ENCODE data around the gene CPLX4. TPM values are rescaled to one million over a fixed set of nuclear protein-coding genes. Genes with fewer than 3 reads are reported as not detected.

CPLX4 gene
- total RNA-seq, 2 donors from 2014 or later, result not detected

GRCh38 chr18:59357928-59358327, 39.5 kb upstream of the CPLX4 start:
- DNase-seq (ENCODE audit: low spot score) (no peak), ATAC-seq (ENCODE audit: insufficient number of reproducible peaks, low FRiP score, low read depth) (peak; percentile 46)
- Histone ChIP-seq H3K4me1 (ENCODE audit: control insufficient read depth in 1 of 2, low read depth in 2 of 2) (peaks cover 13 to 34% of the 10 kb centered on the region in 2 donors), H3K4me3 (peak overlapping the region; percentile 98), H3K9me3 (no peaks in the 10 kb centered on the region), H3K36me3 (peaks cover 8% of the 10 kb centered on the region), H3K27me3 (replicated peaks; ENCODE audit: insufficient read depth) (no peaks in the 10 kb centered on the region), H3K27ac (peak overlapping the region; percentile 81 to 86)
- no peak for TF ChIP-seq CTCF (IDR thresholded peaks at IDR 0.05)

- H3K36me3 ChIP-seq, result peaks cover 26% of the 10 kb centered on the region
- H3K4me1 ChIP-seq (ENCODE audit: control insufficient read depth in 1 of 2, low read depth in 2 of 2), result peaks cover 6 to 25% of the 10 kb centered on the region in 2 donors
- H3K9me3 ChIP-seq, result no peaks in the 10 kb centered on the region
- no peak for TF ChIP-seq CTCF (IDR thresholded peaks at IDR 0.05)
- no peaks in the 10 kb centered on the region for H3K27me3 ChIP-seq (replicated peaks; ENCODE audit: insufficient read depth)
- ATAC-seq (ENCODE audit: insufficient number of reproducible peaks, low FRiP score, low read depth) (no peak), DNase-seq (ENCODE audit: low spot score) (no peak)
- H3K4me3 ChIP-seq, result no peak overlapping the region
- no peak overlapping the region for H3K27ac ChIP-seq
These were observed 36.3 kb upstream of the CPLX4 start for GRCh38 chr18:59354731-59355130.

- no peak for ATAC-seq (ENCODE audit: insufficient number of reproducible peaks, low FRiP score, low read depth)
- peaks cover 26% of the 10 kb centered on the region for H3K36me3 ChIP-seq
These were observed 34.7 kb upstream of the CPLX4 start for GRCh38 chr18:59353079-59353680.

GRCh38 chr18:59352250-59352855, 33.9 kb upstream of the CPLX4 start:
- H3K36me3 ChIP-seq, result peaks cover 26% of the 10 kb centered on the region
- ATAC-seq (ENCODE audit: insufficient number of reproducible peaks, low FRiP score, low read depth) (no peak), DNase-seq (ENCODE audit: low spot score) (no peak)

More at GRCh38 chr18:59353079-59353680, 34.7 kb upstream of the CPLX4 start:
- Histone ChIP-seq H3K4me1 (ENCODE audit: control insufficient read depth in 1 of 2, low read depth in 2 of 2) (peaks cover 6 to 18% of the 10 kb centered on the region in 2 donors), H3K27me3 (replicated peaks; ENCODE audit: insufficient read depth) (no peaks in the 10 kb centered on the region), H3K27ac (no peak overlapping the region), H3K9me3 (no peaks in the 10 kb centered on the region), H3K4me3 (no peak overlapping the region)
- DNase-seq (ENCODE audit: low spot score), result no peak
- TF ChIP-seq CTCF (IDR thresholded peaks at IDR 0.05), result no peak

More at GRCh38 chr18:59352250-59352855, 33.9 kb upstream of the CPLX4 start:
- no peak for TF ChIP-seq CTCF (IDR thresholded peaks at IDR 0.05)
- no peaks in the 10 kb centered on the region for H3K9me3 ChIP-seq
- H3K4me1 ChIP-seq (ENCODE audit: control insufficient read depth in 1 of 2, low read depth in 2 of 2), result peaks cover 3 to 10% of the 10 kb centered on the region in 2 donors
- no peak overlapping the region for H3K27ac ChIP-seq
- H3K4me3 ChIP-seq, result no peak overlapping the region
- no peaks in the 10 kb centered on the region for H3K27me3 ChIP-seq (replicated peaks; ENCODE audit: insufficient read depth)
